ENCODE data around the gene SOX6. TPM values are rescaled to one million over a fixed set of nuclear protein-coding genes. Genes with fewer than 3 reads are reported as not detected.

The SOX6 gene
- polyA plus RNA-seq, 10 donors = 13.4 to 28.1 (median 18.6) TPM

GRCh38 chr11:16193897-16194381 is 162.4 kb downstream of the SOX6 start:
- DNase-seq = peak in 1 of 3 donors; percentile 11

GRCh38 chr11:16191868-16192240 is 164.5 kb downstream of the SOX6 start:
- DNase-seq = no peak

- no peak for DNase-seq
Observed at GRCh38 chr11:16191212-16191867, 165.0 kb downstream of the SOX6 start.

- DNase-seq = no peak
Observed at GRCh38 chr11:16186680-16187079, 169.7 kb downstream of the SOX6 start.

- no peak for DNase-seq
Observed at GRCh38 chr11:16185042-16185441, 171.3 kb downstream of the SOX6 start.

GRCh38 chr11:16184588-16184987 is 171.8 kb downstream of the SOX6 start:
- DNase-seq = peak in 1 of 3 donors; percentile 49

GRCh38 chr11:16182553-16182952 is 173.8 kb downstream of the SOX6 start:
- DNase-seq = no peak

GRCh38 chr11:16180868-16181267 is 175.5 kb downstream of the SOX6 start:
- DNase-seq = no peak

- DNase-seq = peak in 1 of 3 donors; percentile 31
Observed at GRCh38 chr11:16179676-16180075, 176.7 kb downstream of the SOX6 start.

GRCh38 chr11:16178273-16178672 is 178.1 kb downstream of the SOX6 start:
- DNase-seq = no peak

GRCh38 chr11:16177688-16178087 is 178.7 kb downstream of the SOX6 start:
- DNase-seq = no peak

GRCh38 chr11:16173798-16174197 is 182.5 kb downstream of the SOX6 start:
- no peak for DNase-seq

- DNase-seq = no peak
Observed at GRCh38 chr11:16171882-16172281, 184.5 kb downstream of the SOX6 start.

GRCh38 chr11:16169956-16170847 is 186.1 kb downstream of the SOX6 start:
- peak in 2 of 3 donors; percentile 34 to 76 for DNase-seq

GRCh38 chr11:16169541-16169940 is 186.8 kb downstream of the SOX6 start:
- DNase-seq = peak in 1 of 3 donors; percentile 32

GRCh38 chr11:16167706-16168487 is 188.4 kb downstream of the SOX6 start:
- DNase-seq = no peak

GRCh38 chr11:16166571-16166970 is 189.8 kb downstream of the SOX6 start:
- no peak for DNase-seq

GRCh38 chr11:16160146-16160545 is 196.2 kb downstream of the SOX6 start:
- DNase-seq = no peak

- DNase-seq = no peak
Observed at GRCh38 chr11:16158426-16158994, 197.8 kb downstream of the SOX6 start.

GRCh38 chr11:16157327-16157726 is 199.0 kb downstream of the SOX6 start:
- no peak for DNase-seq

GRCh38 chr11:16155448-16155847 is 200.9 kb downstream of the SOX6 start:
- no peak for DNase-seq
